Measurements from ENCODE around the gene DRD1.

DNA sequence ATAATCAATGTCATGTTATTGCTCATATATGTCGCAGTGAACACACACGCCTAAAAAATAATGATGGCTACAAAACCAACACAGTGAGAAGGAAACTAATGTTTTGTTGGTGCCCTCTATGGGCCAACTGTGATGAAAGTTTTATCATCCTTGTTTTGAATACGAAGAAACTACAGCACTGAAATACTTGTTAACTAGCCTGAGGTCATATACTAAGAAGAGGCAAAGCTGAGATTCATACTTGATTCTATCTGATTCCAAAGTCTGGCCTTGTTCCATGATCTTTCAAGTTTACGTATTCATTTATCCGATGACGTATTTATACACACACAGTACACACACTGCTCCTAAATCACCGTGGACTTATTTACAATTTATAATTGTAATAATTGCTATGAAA lies 16.1 kb upstream of the DRD1 start:
- TF ChIP-seq, protein P1, sequence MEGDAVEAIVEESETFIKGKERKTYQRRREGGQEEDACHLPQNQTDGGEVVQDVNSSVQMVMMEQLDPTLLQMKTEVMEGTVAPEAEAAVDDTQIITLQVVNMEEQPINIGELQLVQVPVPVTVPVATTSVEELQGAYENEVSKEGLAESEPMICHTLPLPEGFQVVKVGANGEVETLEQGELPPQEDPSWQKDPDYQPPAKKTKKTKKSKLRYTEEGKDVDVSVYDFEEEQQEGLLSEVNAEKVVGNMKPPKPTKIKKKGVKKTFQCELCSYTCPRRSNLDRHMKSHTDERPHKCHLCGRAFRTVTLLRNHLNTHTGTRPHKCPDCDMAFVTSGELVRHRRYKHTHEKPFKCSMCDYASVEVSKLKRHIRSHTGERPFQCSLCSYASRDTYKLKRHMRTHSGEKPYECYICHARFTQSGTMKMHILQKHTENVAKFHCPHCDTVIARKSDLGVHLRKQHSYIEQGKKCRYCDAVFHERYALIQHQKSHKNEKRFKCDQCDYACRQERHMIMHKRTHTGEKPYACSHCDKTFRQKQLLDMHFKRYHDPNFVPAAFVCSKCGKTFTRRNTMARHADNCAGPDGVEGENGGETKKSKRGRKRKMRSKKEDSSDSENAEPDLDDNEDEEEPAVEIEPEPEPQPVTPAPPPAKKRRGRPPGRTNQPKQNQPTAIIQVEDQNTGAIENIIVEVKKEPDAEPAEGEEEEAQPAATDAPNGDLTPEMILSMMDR (IDR thresholded peaks at IDR 0.05; ENCODE audit: insufficient read depth, low read length) = no peak
- TF ChIP-seq GABPA (IDR thresholded peaks at IDR 0.05; ENCODE audit: low read depth) = no peak
- TF ChIP-seq POLR2AphosphoS5 (IDR thresholded peaks at IDR 0.05; ENCODE audit: low read depth) = no peak
- no peak for TF ChIP-seq SPI1 (IDR thresholded peaks at IDR 0.05; ENCODE audit: borderline replicate concordance, low read depth)

All from HL-60 (cell line).